HCT116 (cell line): ENCODE data around the gene DOCK4. TPM values are rescaled to one million over a fixed set of nuclear protein-coding genes. Genes with fewer than 3 reads are reported as not detected.

Source experiments
- ATAC-seq: fragments of 200-7000 bp; cut with Tn5 transposase; 2 replicates; pipeline ENCODE4 v1.9.1; 2020; ENCODE audit warnings: mild to moderate bottlenecking, moderate library complexity
- BruUV-seq: library from RNA; stranded (reverse); fragments of 400-500 nt; replicated peaks from 2 replicates; lab custom pipeline; 2021; lab: Mats Ljungman, UMichigan
- CTCF ChIA-PET: fragments of 300-600 bp; sonication (Branson Sonifier 250); formaldehyde crosslinking; loops from one replicate; lab custom pipeline; 2021; ENCODE audit warnings: antibody characterized with exemption; lab: Charles Lee
- POLR2A ChIA-PET: fragments of 300-600, 350-600 bp; sonication (Branson Sonifier 250); formaldehyde crosslinking; loops from one replicate; lab custom pipeline; 2021; ENCODE audit warnings: antibody characterized with exemption; lab: Charles Lee
- RAD21 ChIA-PET, 2 experiments: fragments of 300-600 bp; sonication (Branson Sonifier 250); formaldehyde crosslinking; loops; one replicate each; lab custom pipeline; 2023; ENCODE audit warnings: low total read pairs in 2 of 2; ENCODE audit not compliant: uncharacterized antibody in 2 of 2, unreplicated experiment in 2 of 2, low non-redundant PET in 1 of 2; lab: Charles Lee
- DNase-seq: peaks from one replicate; pipeline ENCODE4 v3.0.0-alpha.2; 2010; ENCODE audit warnings: low read depth, low spot score
- H2AFZ ChIP-seq: fragments of 200-600 bp; shearing (Covaris generic), sonication (generic); 2 replicates; pipeline ENCODE4 v1.6.1; 2017; ENCODE audit warnings: low read depth, mixed run types, mixed read lengths, antibody characterized with exemption, low read length; ENCODE audit not compliant: poor library complexity, severe bottlenecking
- H3K27ac ChIP-seq: 2 replicates; pipeline ENCODE4 v1.5.1; 2012; ENCODE audit warnings: low read depth, low read length
- H3K27me3 ChIP-seq: fragments of 200-600 bp; sonication (generic); 2 replicates; pipeline ENCODE4 v1.6.1; 2016; ENCODE audit warnings: mixed run types, low read length, mixed read lengths; ENCODE audit not compliant: insufficient read depth
- H3K36me3 ChIP-seq, 2 experiments: fragments of 200-500 bp in 1 of 2; fragments of 200-600 bp in 1 of 2; sonication (Bioruptor generic) in 1 of 2; sonication (generic) in 1 of 2; 2 replicates each; pipeline versions ENCODE4 v1.5.1 to v1.6.1; 2014 to 2016; ENCODE audit warnings: low read length in 2 of 2, inconsistent platforms in 1 of 2, mixed read lengths in 1 of 2, mixed run types in 1 of 2; ENCODE audit not compliant: insufficient read depth in 2 of 2, control insufficient read depth in 1 of 2
- H3K4me1 ChIP-seq, 2 experiments: fragments of 200-600 bp in 1 of 2; sonication (generic) in 1 of 2; 2 replicates each; pipeline versions ENCODE4 v1.5.1 to v1.6.1; 2012 to 2017; ENCODE audit warnings: low read length in 2 of 2, inconsistent platforms in 1 of 2, mild to moderate bottlenecking in 1 of 2, mixed read lengths in 1 of 2, mixed run types in 1 of 2, moderate library complexity in 1 of 2; ENCODE audit not compliant: insufficient read depth in 2 of 2, control insufficient read depth in 1 of 2
- H3K4me2 ChIP-seq: fragments of 200-600 bp; sonication (generic); 2 replicates; pipeline ENCODE4 v1.6.1; 2017; ENCODE audit warnings: mixed run types, low read length, mixed read lengths
- H3K4me3 ChIP-seq, 2 experiments: fragments of 200-600 bp in 1 of 2; sonication (generic) in 1 of 2; replicated peaks in 1 of 2; 2 replicates each; pipeline ENCODE4 v1.5.1; 2011 to 2016; ENCODE audit warnings: low read length in 2 of 2, control low read depth in 1 of 2, low read depth in 1 of 2, mild to moderate bottlenecking in 1 of 2, mixed read lengths in 1 of 2, mixed run types in 1 of 2
- H3K79me2 ChIP-seq: fragments of 200-600 bp; sonication (generic); 2 replicates; pipeline ENCODE4 v1.6.1; 2017; ENCODE audit warnings: mild to moderate bottlenecking, mixed run types, low read length, moderate library complexity, mixed read lengths; ENCODE audit not compliant: insufficient read depth
- H3K9ac ChIP-seq: fragments of 200-600 bp; sonication (generic); 2 replicates; pipeline ENCODE4 v1.6.1; 2016; ENCODE audit warnings: low read length, mixed read lengths
- H3K9me2 ChIP-seq: fragments of 200-600 bp; sonication (generic), shearing (Covaris generic); 2 replicates; pipeline ENCODE4 v1.6.1; 2017; ENCODE audit warnings: mixed run types, mild to moderate bottlenecking, moderate library complexity; ENCODE audit not compliant: insufficient read depth
- H3K9me3 ChIP-seq, 2 experiments: fragments of 200-500 bp in 1 of 2; fragments of 200-600 bp in 1 of 2; sonication (Bioruptor generic) in 1 of 2; sonication (generic) in 1 of 2; 2 replicates each; pipeline ENCODE4 v1.6.1; 2014 to 2017; ENCODE audit warnings: low read length in 2 of 2, mixed read lengths in 2 of 2, inconsistent platforms in 1 of 2, low read depth in 1 of 2, mild to moderate bottlenecking in 1 of 2, mixed run types in 1 of 2, moderate library complexity in 1 of 2; ENCODE audit not compliant: control insufficient read depth in 1 of 2, insufficient read depth in 1 of 2
- H4K20me1 ChIP-seq: fragments of 200-600 bp; sonication (generic), shearing (Covaris generic); 2 replicates; pipeline ENCODE4 v1.6.1; 2017; ENCODE audit warnings: mixed run types, mild to moderate bottlenecking, moderate library complexity; ENCODE audit not compliant: insufficient read depth
- CBX3 ChIP-seq: IDR thresholded peaks from 2 replicates; pipeline ENCODE4 v1.6.1; 2012; ENCODE audit warnings: low read depth
- EZH2phosphoT487 ChIP-seq: fragments of 200-600 bp; IDR thresholded peaks from 2 replicates; pipeline ENCODE4 v1.6.1; 2018; ENCODE audit warnings: antibody characterized with exemption, borderline replicate concordance
- FOSL1 ChIP-seq: IDR thresholded peaks from 2 replicates; pipeline ENCODE4 v1.6.1; 2012; ENCODE audit warnings: low read depth
- JUND ChIP-seq: IDR thresholded peaks from 2 replicates; pipeline ENCODE4 v1.6.1; 2012
- POLR2A ChIP-seq: IDR thresholded peaks from 2 replicates; pipeline ENCODE4 v1.7.0; 2011; ENCODE audit warnings: borderline replicate concordance; ENCODE audit not compliant: insufficient read depth, insufficient read length; ENCODE audit errors: extremely low read depth
- RAD21 ChIP-seq: IDR thresholded peaks from 2 replicates; pipeline ENCODE4 v1.6.1; 2012; ENCODE audit warnings: low read depth, mild to moderate bottlenecking
- SIN3A ChIP-seq: IDR thresholded peaks from 2 replicates; pipeline ENCODE4 v1.6.1; 2012; ENCODE audit warnings: low read depth
- SP1 ChIP-seq: IDR thresholded peaks from 2 replicates; pipeline ENCODE4 v1.6.1; 2012; ENCODE audit warnings: low read depth
- SRF ChIP-seq: IDR thresholded peaks from 2 replicates; pipeline ENCODE4 v1.6.1; 2012; ENCODE audit warnings: low read depth
- TCF7L2 ChIP-seq: IDR thresholded peaks from 2 replicates; pipeline ENCODE4 v1.7.0; 2011; ENCODE audit warnings: borderline replicate concordance, inconsistent platforms; ENCODE audit not compliant: insufficient read depth, insufficient read length; ENCODE audit errors: extremely low read depth
- YY1 ChIP-seq: IDR thresholded peaks from 2 replicates; pipeline ENCODE4 v1.6.1; 2011; ENCODE audit warnings: low read length, low read depth, moderate library complexity, mild to moderate bottlenecking; ENCODE audit not compliant: insufficient replicate concordance; ENCODE audit errors: extremely low read depth
- ZFX ChIP-seq: fragments of 450-650 bp; IDR thresholded peaks from 2 replicates; pipeline ENCODE4 v1.6.1; 2017
- ZNF274 ChIP-seq: fragments of 200-500 bp; sonication (Bioruptor generic); IDR thresholded peaks from 2 replicates; pipeline ENCODE4 v1.6.1; 2014; ENCODE audit warnings: mild to moderate bottlenecking, low read depth, low read length, inconsistent platforms
- intact Hi-C: fragments of 100-400 bp; cut with micrococcal nuclease; formaldehyde crosslinking; loops from 2 replicates; pipeline ENCODE4 v1.10.0; 2022
- total RNA-seq: library from RNA; stranded (reverse); gene quantifications from one replicate; pipeline ENCODE4 v1.2.1, GENCODE V29; 2021; ENCODE audit not compliant: unreplicated experiment
- TF ChIP-seq, protein P1 (sequence below): IDR thresholded peaks from 2 replicates; pipeline ENCODE4 v1.6.1; 2012; ENCODE audit warnings: low read depth
- TF ChIP-seq, protein P2 (sequence below): IDR thresholded peaks from 2 replicates; pipeline ENCODE4 v1.6.1; 2011; ENCODE audit warnings: mild to moderate bottlenecking, low read length, moderate library complexity; ENCODE audit not compliant: insufficient replicate concordance; ENCODE audit errors: extremely low read depth
- TF ChIP-seq, protein P3 (sequence below): IDR thresholded peaks from 2 replicates; pipeline ENCODE4 v1.6.1; 2012
- TF ChIP-seq, protein P4 (sequence below), 3 experiments: fragments of 200-600 bp in 1 of 3; sonication (generic) in 1 of 3; IDR thresholded peaks in 2 of 3; conservative IDR thresholded peaks in 1 of 3; 2 replicates each; pipeline ENCODE4 v1.5.1; 2012 to 2017; ENCODE audit warnings: low read depth in 2 of 3, low read length in 2 of 3, antibody characterized with exemption in 1 of 3, borderline replicate concordance in 1 of 3, control low read depth in 1 of 3, mild to moderate bottlenecking in 1 of 3, mixed read lengths in 1 of 3, mixed run types in 1 of 3, moderate library complexity in 1 of 3; ENCODE audit not compliant: insufficient read depth in 1 of 3
- TF ChIP-seq, protein P5 (sequence below): IDR thresholded peaks from 2 replicates; pipeline ENCODE4 v1.6.1; 2012

Gene DOCK4
- total RNA-seq, 1 experiment from 2014 or later: 2.2 TPM

DNA sequence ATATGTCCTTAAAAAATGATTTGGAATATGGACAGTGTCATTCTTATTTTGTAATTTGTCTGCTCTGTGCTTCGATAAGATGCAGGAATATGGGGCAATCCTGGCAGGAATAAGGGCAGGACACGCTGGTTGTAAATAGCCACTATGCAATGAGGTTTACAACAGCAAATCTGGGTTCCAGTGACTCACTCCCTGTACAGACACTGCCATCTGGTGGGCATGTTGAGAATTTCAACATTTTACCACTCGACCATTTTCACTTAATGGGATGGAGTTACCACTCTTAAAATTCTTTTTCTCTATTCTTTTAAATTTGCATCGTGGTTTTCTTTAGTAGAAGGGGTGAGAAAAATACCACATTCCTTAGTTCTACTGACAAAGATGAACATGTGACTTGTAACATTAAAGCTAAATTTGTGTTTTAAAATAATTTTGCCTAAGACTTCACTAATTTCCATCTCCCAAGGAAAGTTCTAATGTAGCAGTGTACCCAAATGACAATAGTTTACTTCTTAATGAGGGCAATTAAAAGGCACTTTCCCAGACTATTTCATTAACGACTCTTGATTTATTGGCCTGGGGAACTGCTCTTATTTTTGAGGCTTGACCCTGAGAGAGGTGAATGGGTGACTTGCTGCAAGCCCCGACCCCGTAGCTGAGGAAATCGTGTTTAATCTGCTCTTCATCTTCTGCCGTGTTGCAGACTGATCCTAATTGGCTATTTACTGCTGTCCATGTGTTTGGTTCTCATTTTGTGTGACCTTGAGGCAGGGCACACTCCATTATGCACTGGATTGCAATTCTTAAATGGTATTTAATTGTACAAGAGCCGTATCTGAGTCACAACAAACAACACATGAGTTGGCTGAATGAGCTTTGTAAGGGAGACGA lies 470.3 kb downstream of the DOCK4 start:
- Histone ChIP-seq H3K27me3 (no peaks in the 10 kb centered on the region), H3K79me2 (no peaks in the 10 kb centered on the region), H3K4me3 (no peak overlapping the region), H4K20me1 (no peaks in the 10 kb centered on the region), H3K9me2 (no peaks in the 10 kb centered on the region), H3K27ac (no peak overlapping the region), H2AFZ (no peak overlapping the region), H3K36me3 (no peaks in the 10 kb centered on the region), H3K4me1 (no peaks in the 10 kb centered on the region), H3K4me2 (no peak overlapping the region), H3K9me3 (no peaks in the 10 kb centered on the region), H3K9ac (no peak overlapping the region)
- POLR2A ChIA-PET: no interaction called here
- CTCF ChIA-PET: interaction anchor here (1.7 kb wide), 1 partner anchor 637 kb away, joined by 5 read pairs; no protein-coding TSS in a partner anchor
- intact Hi-C loops: loop anchor here (5.0 to 10.0 kb wide), 3 partner anchors 251 to 644 kb away; partner anchors contain the start of gene LRRN3
- peak; percentile 52 for DNase-seq
- RAD21 ChIA-PET: no interaction called here
- BruUV-seq: no TSS peak
- peak; percentile 80 for ATAC-seq
- TF ChIP-seq ZNF274: no peak
- TF ChIP-seq SP1: no peak
- TF ChIP-seq SIN3A: no peak
- TF ChIP-seq JUND: 0 out of 2 replicates have a peak, but pooled peaks have one; percentile 15
- TF ChIP-seq, protein P1, sequence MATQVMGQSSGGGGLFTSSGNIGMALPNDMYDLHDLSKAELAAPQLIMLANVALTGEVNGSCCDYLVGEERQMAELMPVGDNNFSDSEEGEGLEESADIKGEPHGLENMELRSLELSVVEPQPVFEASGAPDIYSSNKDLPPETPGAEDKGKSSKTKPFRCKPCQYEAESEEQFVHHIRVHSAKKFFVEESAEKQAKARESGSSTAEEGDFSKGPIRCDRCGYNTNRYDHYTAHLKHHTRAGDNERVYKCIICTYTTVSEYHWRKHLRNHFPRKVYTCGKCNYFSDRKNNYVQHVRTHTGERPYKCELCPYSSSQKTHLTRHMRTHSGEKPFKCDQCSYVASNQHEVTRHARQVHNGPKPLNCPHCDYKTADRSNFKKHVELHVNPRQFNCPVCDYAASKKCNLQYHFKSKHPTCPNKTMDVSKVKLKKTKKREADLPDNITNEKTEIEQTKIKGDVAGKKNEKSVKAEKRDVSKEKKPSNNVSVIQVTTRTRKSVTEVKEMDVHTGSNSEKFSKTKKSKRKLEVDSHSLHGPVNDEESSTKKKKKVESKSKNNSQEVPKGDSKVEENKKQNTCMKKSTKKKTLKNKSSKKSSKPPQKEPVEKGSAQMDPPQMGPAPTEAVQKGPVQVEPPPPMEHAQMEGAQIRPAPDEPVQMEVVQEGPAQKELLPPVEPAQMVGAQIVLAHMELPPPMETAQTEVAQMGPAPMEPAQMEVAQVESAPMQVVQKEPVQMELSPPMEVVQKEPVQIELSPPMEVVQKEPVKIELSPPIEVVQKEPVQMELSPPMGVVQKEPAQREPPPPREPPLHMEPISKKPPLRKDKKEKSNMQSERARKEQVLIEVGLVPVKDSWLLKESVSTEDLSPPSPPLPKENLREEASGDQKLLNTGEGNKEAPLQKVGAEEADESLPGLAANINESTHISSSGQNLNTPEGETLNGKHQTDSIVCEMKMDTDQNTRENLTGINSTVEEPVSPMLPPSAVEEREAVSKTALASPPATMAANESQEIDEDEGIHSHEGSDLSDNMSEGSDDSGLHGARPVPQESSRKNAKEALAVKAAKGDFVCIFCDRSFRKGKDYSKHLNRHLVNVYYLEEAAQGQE: no peak
- no peak for TF ChIP-seq SRF
- TF ChIP-seq TCF7L2: no peak
- TF ChIP-seq, protein P2, sequence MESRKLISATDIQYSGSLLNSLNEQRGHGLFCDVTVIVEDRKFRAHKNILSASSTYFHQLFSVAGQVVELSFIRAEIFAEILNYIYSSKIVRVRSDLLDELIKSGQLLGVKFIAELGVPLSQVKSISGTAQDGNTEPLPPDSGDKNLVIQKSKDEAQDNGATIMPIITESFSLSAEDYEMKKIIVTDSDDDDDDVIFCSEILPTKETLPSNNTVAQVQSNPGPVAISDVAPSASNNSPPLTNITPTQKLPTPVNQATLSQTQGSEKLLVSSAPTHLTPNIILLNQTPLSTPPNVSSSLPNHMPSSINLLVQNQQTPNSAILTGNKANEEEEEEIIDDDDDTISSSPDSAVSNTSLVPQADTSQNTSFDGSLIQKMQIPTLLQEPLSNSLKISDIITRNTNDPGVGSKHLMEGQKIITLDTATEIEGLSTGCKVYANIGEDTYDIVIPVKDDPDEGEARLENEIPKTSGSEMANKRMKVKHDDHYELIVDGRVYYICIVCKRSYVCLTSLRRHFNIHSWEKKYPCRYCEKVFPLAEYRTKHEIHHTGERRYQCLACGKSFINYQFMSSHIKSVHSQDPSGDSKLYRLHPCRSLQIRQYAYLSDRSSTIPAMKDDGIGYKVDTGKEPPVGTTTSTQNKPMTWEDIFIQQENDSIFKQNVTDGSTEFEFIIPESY: no peak
- TF ChIP-seq RAD21: peak; percentile 89
- TF ChIP-seq POLR2A: no peak
- TF ChIP-seq, protein P3, sequence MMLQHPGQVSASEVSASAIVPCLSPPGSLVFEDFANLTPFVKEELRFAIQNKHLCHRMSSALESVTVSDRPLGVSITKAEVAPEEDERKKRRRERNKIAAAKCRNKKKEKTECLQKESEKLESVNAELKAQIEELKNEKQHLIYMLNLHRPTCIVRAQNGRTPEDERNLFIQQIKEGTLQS: no peak
- TF ChIP-seq, protein P4, sequence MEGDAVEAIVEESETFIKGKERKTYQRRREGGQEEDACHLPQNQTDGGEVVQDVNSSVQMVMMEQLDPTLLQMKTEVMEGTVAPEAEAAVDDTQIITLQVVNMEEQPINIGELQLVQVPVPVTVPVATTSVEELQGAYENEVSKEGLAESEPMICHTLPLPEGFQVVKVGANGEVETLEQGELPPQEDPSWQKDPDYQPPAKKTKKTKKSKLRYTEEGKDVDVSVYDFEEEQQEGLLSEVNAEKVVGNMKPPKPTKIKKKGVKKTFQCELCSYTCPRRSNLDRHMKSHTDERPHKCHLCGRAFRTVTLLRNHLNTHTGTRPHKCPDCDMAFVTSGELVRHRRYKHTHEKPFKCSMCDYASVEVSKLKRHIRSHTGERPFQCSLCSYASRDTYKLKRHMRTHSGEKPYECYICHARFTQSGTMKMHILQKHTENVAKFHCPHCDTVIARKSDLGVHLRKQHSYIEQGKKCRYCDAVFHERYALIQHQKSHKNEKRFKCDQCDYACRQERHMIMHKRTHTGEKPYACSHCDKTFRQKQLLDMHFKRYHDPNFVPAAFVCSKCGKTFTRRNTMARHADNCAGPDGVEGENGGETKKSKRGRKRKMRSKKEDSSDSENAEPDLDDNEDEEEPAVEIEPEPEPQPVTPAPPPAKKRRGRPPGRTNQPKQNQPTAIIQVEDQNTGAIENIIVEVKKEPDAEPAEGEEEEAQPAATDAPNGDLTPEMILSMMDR (IDR thresholded peaks at IDR 0.05 in 2 of 3, conservative IDR thresholded peaks at IDR 0.05 in 1 of 3; ENCODE audit: borderline replicate concordance in 1 of 3, insufficient read depth in 1 of 3, low read depth in 2 of 3, low read length in 2 of 3): peak; percentile 59 to 88 (median 64)
- no peak for TF ChIP-seq CBX3
- peak; percentile 8 for TF ChIP-seq YY1
- no peak for TF ChIP-seq FOSL1
- TF ChIP-seq, protein P5, sequence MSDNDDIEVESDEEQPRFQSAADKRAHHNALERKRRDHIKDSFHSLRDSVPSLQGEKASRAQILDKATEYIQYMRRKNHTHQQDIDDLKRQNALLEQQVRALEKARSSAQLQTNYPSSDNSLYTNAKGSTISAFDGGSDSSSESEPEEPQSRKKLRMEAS: no peak
- TF ChIP-seq ZFX: no peak
- no peak for TF ChIP-seq EZH2phosphoT487
